NOMO-1 treated with dmso at 0.1 percent for 144 hours (cell line): ENCODE data around the gene CALHM3.
"Not testable (repeated sequence)": the region's sequence is repeated elsewhere in the genome, so short reads cannot be mapped to it uniquely, and the experiment has no call there.

Experiments
- DNase-seq: peaks from one replicate; lab custom pipeline; 2025; ENCODE audit not compliant: unreplicated experiment; lab: John Stamatoyannopoulos, UW

CALHM3 gene

GRCh38 chr10:103502849-103503660 is 24.0 kb upstream of the CALHM3 start:
- DNase-seq = no peak

GRCh38 chr10:103501186-103501585 is 22.1 kb upstream of the CALHM3 start:
- no peak for DNase-seq

GRCh38 chr10:103500481-103500880 is 21.4 kb upstream of the CALHM3 start:
- no peak for DNase-seq

GRCh38 chr10:103499881-103500280 is 20.8 kb upstream of the CALHM3 start:
- no peak for DNase-seq

GRCh38 chr10:103498936-103499638 is 20.0 kb upstream of the CALHM3 start:
- DNase-seq = no peak

- DNase-seq = no peak
Observed at GRCh38 chr10:103497161-103497915, 18.3 kb upstream of the CALHM3 start.

GRCh38 chr10:103495321-103495720 is 16.3 kb upstream of the CALHM3 start:
- DNase-seq = no peak

- DNase-seq = no peak
Observed at GRCh38 chr10:103493916-103494877, 15.2 kb upstream of the CALHM3 start.

GRCh38 chr10:103493362-103493915 is 14.4 kb upstream of the CALHM3 start, which contains the start of gene NEURL1:
Gene NEURL1 (plus strand): TSS chr10:103493705. CDS start chr10:103494388, 683 bp downstream.
- no peak for DNase-seq

- DNase-seq = no peak
Observed at GRCh38 chr10:103492655-103493261, 13.7 kb upstream of the CALHM3 start.

- DNase-seq = no peak
Observed at GRCh38 chr10:103491729-103492364, 12.8 kb upstream of the CALHM3 start.

GRCh38 chr10:103490986-103491314 is 11.9 kb upstream of the CALHM3 start:
- DNase-seq = no peak

- no peak for DNase-seq
Observed at GRCh38 chr10:103487410-103487708, 8.3 kb upstream of the CALHM3 start.

- not testable (repeated sequence) for DNase-seq
Observed at GRCh38 chr10:103486635-103487409, 7.8 kb upstream of the CALHM3 start.

- DNase-seq = peak; percentile 65
Observed at GRCh38 chr10:103481974-103482531, 3.0 kb upstream of the CALHM3 start.

- no peak for DNase-seq
Observed at GRCh38 chr10:103480521-103480920, 1.5 kb upstream of the CALHM3 start.

- DNase-seq = no peak
Observed at GRCh38 chr10:103478671-103479070, 369 bp downstream of the CALHM3 start.

GRCh38 chr10:103476046-103476768 is 2.8 kb downstream of the CALHM3 start:
- peak; percentile 38 for DNase-seq
